Measurements from ENCODE around the gene ACTR1B.
"Not testable (repeated sequence)": the region's sequence is repeated elsewhere in the genome, so short reads cannot be mapped to it uniquely, and the experiment has no call there.

The ACTR1B gene

GRCh38 chr2:97615746-97616145 lies 48.1 kb downstream of the ACTR1B start:
- not testable (repeated sequence) for DNase-seq (ENCODE audit: low read depth in 2 of 2)

DNA sequence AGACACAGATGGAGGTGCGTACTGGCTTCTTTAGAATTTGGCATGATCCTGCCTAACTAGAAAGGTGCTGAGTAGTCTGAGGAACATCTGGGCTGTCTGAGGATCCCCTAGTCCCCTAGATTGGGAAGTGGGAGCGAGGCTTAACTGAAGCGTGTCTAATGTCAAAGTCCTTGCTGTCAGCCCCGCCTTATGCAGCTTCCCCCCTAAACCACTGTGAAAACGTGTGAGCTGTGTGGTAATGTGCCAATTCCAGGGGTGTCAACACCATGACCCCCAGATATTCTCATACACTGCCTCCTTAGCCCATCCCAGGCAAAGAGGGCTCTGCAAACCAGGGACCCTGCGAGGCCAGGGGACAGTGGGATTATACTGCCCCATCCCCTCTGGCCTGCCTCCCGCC lies 51.9 kb downstream of the ACTR1B start:
- not testable (repeated sequence) for DNase-seq (ENCODE audit: low read depth in 2 of 2)

DNA sequence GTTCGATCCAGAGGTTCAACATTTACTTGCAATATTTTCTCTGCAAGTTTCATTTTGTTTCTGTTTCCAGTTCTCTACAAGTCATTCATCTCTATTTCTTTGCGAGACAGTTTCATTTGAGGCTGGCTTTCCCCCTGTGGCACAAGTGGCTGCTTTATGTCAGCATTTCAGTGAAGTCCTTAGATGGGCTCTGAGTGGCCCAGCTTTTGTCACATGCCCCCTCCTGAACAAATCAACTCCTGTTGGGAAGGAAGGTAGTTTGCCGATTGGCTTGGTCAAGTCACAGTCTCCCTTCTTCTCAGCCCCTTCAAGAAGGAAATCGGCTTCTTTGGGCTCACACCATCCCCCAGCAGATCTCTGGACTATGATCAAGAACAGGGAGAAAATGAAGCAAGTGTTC lies 55.1 kb downstream of the ACTR1B start:
- DNase-seq (ENCODE audit: low read depth in 2 of 2) = not testable (repeated sequence)
